DMS53 treated with DMSO at 0.1 percent for 48 hours (cell line): ENCODE data around the gene ADPRHL1.

Source experiments
- DNase-seq: peaks from one replicate; lab custom pipeline; 2025; ENCODE audit not compliant: unreplicated experiment; lab: John Stamatoyannopoulos, UW

ADPRHL1 gene

DNA sequence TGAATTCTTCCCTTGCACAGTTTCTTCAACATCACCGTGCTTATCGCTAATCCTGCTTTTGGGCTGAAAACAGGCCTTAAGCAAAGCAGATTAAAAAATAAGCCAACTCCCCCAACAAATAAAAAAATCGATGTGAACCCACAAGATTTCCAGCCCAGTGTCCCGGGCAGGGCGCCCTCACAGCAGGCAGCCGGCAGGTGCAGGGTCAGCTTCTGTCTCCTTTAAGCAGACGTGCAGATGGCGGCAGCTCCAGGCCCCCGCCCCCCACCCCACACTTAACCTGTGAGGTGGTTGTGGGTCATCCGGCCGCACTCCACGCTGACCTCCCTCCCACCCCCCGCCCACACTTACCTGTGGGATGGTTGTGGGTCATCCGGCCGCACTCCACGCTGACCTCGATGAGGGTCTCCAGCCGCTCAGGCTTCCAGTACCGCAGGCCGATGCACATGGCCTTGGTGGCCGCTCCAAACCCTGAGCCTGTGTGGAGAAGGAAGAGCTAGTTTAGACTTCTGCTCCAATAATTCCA is 19.8 kb downstream of the ADPRHL1 start:
- no peak for DNase-seq

DNA sequence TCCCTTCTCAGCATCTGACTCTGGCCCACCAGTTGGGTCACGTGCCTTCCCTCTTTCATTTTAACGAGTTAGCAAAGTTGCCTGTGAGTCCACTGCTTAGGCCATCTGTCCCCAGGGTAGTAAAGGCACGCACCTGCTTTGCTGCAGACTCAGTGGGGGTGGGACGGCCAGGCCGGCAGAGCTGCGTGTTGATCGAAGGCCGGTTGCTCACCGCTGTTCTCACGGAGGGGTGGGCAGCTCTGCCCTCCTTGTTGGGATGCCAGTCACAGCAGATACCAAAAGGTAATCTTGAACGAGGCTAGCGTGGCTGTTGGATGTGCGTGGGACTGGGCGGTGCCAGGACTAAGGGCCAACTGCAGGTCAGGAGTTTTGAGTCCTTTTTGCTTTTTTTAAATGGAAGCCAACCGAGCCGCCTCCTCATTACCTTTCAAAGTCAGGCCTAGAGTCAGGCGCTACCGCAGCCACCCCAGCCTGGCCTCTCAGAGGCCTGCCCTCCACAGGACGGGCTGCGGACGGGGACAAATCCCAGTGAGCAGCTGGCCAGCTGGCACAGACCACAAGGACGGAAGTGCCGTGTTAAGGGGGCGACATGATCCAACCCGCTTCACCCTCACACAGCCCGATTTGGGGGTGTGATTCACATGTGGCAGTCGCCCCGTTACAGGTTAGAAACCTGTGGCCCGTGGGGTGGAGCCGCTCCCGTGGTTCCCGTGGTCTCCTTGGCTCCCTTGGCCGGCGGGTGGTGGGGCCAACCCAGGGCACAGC is 20.6 kb downstream of the ADPRHL1 start:
- DNase-seq = no peak

DNA sequence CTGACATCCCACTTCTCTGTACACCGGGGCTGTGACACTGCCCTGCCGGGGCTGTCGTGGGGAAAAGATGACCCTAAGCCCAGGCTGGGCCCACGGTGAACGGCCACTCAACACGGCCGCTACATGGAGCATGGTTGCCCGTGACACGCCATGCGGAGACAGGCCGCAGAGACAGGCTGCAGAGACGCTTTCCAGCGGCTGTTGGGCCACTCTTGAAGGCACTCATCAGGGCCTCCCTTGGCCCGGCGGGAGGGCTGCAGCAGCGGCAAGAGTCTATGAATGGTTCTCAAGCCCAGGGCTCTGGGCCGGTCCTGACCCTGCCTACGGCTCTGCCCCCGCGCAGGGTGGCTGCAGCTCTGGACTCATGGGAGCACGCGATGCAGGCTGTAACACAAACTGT is 22.1 kb downstream of the ADPRHL1 start:
- no peak for DNase-seq

DNA sequence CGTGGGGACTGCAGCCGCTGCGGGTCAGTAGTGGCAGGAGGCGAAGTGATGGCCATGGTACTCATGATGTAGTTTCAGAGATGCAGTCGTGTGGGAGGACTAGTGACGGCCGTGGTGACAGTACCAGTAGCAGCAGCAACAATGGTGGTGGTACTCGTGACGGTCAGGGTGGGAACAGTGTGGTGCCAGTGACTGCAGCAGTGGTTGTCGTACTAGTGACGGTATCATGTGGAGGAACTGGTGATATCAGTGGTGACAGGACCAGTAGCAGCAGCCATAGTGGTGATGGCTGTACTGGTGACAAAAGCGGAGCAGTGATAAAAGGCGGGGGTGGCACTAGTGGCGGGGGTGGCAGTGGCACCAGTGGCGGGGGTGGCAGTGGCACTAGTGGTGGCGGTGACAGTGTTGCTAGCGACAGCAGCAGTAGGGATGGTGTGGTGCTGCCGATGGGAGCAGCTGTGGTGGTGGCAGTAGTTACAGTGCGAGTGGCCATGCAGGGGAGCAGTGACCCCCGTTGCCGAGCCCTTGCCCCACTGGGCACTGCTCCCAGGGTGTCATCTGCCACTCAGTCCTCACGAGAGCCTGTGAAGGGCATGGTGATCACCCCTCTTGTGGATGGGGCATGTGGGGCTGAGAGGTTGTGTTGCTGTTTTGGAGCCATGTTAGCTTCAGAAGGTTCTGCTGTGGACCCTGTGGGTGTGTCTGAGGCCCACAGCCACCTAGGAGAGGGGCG is 22.7 kb downstream of the ADPRHL1 start:
- no peak for DNase-seq

DNA sequence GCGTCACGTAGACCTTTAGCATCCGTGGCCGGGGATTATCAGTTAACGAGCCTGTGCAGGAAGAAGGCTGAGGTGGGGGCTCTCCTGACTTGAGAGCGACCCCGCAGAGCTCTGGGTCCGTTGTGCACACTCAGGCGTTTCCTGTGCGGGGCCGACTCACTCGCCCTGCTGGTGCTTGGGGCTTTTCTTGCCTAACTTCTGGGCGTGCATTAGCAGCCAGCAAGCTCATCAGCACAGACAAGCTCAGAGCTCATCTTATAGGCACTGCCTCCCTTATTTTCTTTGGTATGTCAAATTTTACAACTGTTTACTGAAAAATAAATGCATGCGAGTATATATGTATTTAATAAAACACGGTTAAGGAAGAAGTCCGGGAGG is 23.7 kb downstream of the ADPRHL1 start:
- no peak for DNase-seq

DNA sequence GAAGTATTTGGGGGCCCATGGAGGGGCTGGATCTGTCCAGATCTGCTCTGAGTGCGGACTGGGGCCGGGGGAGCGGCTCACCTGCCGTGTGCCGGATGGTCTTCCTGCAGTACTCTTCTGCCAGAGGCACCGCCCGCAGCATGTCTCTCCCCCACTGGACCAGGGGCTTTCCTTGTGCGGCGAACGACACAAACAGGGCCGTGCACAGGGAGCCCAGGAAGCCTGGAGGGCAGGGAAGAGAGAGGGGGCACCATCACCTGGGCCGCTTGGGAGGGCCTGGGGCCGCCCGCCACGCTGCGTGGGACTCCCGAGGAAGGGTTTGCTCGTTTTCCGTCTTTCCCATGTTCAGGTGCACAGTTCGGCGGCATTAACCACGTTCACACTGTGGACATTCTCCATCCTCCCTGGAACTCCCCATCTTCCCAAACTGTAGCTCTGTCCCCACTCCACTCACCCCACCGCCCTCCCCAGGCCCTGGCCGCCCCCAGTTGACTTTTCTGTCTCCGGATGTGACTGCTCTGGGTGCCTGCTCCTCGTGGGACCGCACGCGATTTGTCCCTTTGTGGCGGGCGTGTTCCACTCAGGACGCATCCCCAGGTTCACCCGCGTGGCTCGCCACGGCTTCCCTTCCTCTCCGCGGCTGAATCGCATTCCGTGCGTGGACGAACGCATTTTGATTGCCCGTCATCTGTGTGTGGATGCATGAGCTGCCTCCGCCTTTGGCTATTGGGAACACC is 24.2 kb downstream of the ADPRHL1 start:
- DNase-seq = no peak

DNA sequence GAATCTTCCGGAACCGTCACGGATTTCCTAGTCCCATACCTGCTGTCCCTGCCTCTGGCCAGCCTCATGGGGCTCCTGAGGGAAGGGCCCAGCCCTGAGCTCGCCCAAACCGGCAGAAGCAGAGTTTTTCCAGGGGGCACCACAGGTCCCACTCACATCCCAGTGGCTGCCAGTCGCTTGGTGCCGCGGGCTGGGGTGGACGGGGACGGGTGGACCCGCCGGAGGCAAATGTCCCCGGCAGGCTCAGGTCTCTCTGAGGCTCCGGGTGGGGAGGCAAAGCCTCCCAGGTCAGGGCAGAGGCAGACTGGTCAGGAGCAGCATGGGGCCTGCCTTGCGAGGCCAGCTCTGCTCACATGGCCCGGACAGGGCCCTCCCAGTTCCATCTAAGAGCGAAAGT is 24.8 kb downstream of the ADPRHL1 start:
- DNase-seq = no peak

DNA sequence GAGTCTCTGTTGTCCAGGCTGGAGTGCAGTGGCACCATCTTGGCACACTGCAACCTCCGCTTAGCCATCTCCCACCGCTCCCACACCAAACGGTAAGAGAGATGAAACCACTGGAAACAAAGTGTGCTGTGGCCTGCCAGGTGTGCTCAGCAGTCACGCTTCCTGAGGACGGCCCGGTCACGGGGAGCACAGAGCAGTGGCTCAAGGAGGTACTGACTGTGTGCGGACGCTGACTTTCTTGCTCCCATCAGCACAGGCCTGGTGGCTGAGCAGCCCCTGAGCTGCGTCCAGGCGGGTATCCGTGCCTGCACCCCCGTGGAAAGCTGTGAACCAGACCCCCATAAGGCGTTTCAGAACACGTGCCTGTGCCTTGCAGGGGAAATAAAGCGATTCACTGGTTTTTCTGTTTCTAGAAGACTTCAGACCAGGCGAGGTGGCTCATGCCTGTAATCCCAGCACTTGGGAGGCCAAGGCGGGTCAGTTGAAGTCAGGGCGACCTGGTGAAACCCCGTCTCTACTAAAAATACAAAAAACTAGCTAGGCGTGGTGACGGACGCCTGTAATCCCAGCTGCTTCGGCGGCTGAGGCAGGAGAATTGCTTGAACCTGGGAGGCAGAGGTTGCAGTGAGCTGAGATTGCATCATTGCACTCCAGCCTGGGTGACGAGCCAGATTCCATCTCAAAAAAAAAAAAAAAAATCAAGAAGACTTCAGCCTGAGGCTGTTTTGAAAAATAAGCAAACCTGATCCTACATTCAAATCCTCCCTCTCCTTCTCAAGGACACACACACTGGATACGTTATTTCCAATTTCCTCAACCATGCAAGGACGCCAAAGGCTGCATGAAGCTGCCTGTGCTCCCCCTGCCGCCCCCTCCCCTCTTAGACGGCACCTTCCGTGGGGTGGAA is 25.5 kb downstream of the ADPRHL1 start:
- no peak for DNase-seq

DNA sequence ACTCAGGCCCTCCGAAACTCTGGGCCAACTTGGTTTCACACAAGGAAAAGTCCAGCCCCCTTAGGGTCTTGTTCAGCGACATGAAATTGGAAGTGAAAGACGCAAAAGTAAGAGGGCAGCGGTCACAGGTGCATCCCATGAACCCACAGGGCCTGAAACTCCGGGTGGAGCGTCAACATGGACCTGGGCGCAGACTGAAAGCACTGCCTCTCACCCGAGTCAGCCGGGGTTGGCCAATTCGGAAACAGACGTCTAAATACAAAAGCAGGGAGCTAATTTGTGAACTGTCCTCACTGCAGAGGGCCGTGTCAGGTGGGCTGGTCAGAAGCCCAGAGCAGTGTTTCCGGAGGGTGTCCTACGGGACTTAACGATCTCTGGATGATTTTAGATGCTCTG is 26.7 kb downstream of the ADPRHL1 start:
- DNase-seq = no peak

DNA sequence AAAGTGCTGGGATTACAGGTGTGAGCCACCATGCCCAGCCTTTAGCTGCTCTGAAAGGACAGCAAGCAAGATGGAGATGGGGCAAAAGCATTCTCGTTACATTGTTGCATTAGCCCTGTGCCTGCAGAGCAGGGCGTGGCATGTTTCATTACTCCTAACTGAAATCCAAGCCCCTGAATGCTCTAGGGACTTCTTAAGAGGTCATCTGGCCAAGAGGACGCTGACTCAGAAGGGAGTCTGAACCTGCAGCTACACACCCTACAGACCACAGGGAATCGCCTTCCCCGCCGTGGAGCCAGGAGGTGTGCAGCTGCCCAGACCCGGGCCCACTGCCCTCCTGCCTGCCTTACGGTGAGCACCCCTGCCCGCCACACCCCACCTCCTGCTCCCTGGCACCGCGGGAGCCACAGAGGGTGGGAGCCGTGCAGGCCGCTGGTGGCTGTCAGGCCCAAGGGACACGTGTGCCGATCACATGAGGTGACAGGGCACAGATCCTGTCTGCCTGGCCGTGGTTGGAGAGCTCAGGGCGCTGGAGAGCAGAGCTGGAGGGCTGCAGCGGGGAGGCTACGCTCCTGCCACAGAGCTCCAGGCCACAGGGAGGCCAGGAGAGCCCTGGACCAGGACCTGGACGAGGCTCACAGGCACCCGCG is 27.2 kb downstream of the ADPRHL1 start:
- no peak for DNase-seq

DNA sequence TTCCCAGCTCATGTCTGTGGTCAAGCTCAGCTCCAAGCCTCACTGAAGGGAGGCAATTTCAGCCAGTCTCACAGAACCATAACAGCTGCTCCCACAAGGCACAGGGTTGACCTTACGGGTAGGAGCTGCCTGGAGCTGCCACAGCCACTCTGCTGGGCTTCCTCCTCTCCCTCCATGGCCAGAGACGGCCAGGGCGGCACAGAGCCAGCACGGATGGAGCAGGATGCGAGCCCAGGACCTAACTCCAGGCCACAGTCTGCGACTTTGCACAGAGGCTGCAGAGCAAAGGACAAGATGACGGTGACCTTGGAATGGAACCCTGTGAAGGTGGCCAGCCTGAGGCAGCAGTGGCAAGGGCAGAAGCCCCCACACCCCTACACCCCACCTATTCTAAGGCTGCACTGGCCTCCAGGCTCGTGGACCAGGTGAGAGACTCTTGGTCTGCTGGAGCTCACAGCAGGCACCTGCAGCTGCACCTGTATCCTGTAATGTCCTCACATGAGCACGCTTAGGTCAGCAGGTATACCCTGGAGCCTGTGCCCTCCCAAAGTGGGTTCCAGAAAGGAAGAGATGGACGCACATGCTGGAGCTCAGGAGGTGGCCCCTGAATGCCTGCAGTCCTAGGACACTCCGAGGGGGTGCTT is 29.6 kb downstream of the ADPRHL1 start:
- DNase-seq = no peak

DNA sequence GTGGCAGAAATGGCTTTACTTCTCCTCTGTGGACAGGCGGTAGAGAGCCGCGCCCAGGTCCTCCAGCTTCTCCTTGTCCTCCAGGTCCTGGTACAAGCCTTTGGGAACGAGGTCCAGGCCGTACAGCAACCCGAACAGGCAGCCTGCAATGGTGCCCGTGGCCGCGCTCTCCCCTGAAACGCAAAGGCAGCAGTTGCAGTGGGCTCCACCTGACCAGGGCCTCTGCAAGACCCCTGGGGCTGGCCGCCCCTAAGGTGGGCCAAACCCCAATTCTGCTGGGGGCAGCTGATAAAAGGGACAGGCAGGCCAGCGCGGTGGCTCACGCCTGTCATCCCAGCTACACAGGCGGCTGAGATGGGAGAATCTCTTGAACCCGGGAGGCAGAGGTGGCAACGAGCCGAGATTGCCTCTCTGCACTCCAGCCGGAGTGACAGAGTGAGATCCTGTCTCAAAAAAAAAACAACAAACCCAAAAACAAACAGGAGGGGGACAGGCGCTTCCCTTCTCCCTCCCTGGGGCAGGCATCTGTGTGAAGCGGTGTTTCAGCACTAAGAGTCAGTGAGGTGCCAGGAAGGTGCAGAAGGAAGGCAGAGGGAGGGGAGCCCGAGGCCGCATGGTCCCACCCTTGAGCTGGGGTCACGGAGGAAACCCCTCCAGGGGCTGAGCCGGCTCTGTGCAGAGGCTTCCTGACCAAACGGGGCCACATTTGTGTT is 30.3 kb downstream of the ADPRHL1 start:
- no peak for DNase-seq

DNA sequence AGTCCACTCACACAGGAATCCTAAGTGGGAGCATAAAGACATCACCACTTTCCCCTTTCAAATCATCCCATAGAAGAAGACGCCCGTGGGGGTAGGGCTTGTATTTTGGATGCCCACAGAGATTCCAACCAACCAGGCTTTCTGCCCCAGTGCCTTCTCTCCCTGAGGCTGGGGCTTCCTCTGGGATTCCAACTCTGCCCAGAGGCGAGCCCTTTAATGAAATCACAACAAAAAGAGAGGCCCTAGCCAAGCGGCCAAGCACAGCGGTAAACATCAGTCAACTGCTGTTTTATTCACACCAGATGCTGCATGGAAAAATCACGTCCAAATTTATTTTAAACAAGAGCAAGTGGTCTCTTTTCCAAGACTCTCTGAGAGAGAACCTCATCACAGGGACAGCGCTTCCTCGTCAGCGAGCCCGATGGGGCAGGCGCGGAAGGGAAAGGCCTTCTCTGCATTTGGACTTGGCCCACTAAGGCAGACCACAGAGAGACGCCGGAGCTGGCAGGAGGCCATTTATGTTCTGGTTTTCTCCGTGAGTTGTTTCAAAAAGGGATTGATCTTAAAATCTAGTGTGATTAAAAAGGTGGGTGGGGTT is 31.5 kb downstream of the ADPRHL1 start:
- DNase-seq = no peak

DNA sequence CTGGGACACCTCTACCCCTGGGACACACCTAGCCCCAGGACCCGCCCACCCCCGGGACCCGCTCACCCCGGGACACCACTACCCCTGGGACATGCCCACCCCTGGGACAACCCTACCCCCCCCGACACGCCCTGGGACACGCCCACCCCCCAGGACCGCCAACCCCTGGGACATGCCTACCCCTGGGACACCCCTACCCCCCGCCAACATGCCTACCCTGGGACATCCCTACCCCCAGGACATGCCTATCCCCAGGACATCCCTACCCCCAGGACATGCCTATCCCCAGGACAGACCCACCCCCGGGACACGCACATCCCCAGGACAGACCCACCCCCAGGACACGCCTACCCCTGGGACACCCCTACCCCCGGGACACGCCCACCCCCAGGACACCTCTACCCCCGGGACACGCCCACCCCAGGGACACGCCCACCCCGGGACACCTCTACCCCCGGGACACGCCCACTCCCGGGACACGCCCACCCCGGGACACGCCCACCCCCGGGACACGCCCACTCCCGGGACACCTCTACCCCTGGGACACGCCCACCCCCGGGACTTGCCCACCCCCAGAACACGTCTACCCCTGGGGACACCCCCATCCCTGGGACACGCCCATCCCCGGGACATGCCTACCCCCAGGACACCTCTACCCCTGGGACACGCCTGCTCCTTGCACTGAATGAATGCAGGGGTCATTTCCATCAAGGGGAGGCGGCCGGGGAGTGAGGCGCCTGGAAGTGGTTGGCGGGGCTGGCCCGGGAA is 32.3 kb downstream of the ADPRHL1 start:
- no peak for DNase-seq

DNA sequence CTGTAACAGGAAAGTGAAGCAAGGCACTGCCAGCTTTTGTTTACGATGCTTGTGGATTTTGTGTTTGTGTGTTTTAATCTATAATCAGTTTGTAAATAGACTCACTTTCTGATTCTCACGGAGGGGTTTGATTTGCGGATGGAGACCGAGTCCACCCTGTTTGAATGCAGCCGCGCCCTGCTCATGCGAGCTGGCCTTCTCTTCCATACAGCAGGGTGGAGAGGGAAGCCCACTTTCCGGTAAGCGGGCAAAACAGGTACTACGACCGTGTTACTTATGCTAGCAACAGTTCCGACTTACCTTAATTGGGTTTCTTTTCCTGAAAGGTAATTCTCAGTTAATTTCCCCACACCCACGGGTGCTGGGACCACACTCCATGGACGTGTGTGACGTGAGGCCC is 33.1 kb downstream of the ADPRHL1 start:
- DNase-seq = no peak

DNA sequence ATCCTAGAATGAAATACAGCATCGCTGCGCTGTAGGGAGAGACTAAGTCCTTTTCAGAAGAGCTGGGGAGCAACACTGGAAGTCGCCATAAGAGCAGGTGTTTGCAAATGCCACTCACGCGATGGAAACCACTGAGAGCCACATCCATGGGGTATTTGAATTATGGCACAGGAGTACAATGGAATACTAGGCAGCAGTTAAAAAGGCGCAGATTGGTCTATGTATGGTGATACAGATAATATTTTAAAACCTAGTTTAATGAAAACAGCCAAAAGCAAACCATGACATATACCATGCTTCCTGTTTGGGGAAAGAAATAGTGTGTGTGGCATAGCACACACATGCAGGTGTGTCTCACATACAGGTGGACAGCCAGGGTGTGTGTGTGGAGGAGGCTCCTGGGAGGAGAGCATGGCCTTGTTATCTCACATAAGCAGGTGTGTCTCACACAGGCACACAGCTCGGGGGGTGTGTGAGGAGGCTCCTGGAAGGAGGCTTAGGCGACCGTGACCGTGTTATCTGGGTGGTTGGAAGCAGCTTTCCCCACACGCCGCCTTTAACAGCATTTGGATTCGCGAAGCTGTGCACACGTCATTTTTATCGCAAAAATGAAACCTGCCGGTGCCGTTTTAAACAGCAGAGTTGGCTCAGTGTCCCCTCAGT is 33.6 kb downstream of the ADPRHL1 start:
- no peak for DNase-seq

DNA sequence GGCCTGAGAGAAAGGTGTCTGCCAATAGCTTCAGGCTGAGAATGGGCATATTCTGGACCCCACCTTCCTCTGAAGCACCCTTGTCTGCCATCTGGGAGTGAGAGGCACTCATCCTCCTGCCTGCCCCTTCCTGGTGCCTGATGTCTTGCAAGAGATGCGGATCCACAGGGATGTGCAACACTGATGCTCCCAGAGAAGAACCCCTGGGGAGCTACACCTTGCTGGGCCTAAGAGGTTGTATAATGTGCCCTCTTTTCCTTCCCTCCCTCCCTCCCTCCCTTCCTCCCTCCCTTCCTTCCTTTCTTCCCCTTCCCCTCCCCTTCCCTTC is 34.6 kb downstream of the ADPRHL1 start:
- DNase-seq = no peak
